ENCODE data around the gene STMP1. TPM values are rescaled to one million over a fixed set of nuclear protein-coding genes. Genes with fewer than 3 reads are reported as not detected.

STMP1 gene
- total and polyA plus RNA-seq, 2 of the 8 experiments (the other 6 are each of a cell fraction or from before 2014, with no cell fraction given): 22.7 to 36.7 TPM

DNA sequence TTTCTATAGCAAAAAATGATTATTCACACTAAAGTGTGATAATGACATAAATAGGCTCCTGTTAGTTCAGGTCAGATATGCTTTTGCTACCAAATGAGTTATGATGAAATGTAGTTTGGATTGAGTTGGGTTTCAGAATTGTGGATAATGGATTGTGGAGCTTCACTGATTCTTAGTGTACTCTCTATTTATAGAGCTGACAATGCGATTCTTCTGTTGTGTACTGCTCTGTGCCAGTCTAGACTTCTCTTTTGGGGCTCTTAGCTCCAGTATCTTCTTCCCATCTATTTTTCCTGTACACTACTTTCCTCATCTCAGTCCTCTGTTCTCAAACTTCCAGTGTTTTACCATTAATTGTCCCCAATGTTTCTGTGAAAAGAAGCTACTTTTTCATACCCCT lies 7.5 kb downstream of the STMP1 start:
- no peak overlapping the region for H3K4me2 ChIP-seq (ENCODE audit: insufficient read depth in 1 of 2, low read depth in 2 of 2, low read length in 2 of 2)
- no peak overlapping the region for H3K4me3 ChIP-seq (ENCODE audit: extremely low read depth in 1 of 4, insufficient read depth in 2 of 4, low read depth in 3 of 4, low read length in 4 of 4)
- no peak overlapping the region for H3K27ac ChIP-seq (ENCODE audit: low read depth, low read length)
- H3K27me3 ChIP-seq (replicated peaks in 1 of 4; ENCODE audit: control insufficient read depth in 3 of 4, extremely low read depth in 1 of 4, insufficient read depth in 3 of 4, low read length in 3 of 4): no peaks in the 10 kb centered on the region
- H4K5ac ChIP-seq (ENCODE audit: insufficient read length, low read depth, low read length): no peak overlapping the region
- no peak overlapping the region for H2BK20ac ChIP-seq (ENCODE audit: low read length)
- H2BK120ac ChIP-seq (replicated peaks; ENCODE audit: low read depth, low read length): no peak overlapping the region
- no peak overlapping the region for H3K23ac ChIP-seq (ENCODE audit: insufficient read length)
- H2BK15ac ChIP-seq (ENCODE audit: low read length): no peak overlapping the region
- WGBS, 2 experiments (ENCODE audit: extremely low coverage in 1 of 2, insufficient coverage in 1 of 2, insufficient read length in 1 of 2, insufficient replicate concordance in 2 of 2, low coverage in 1 of 2, low lambda C conversion rate in 2 of 2, missing lambda C conversion rate in 1 of 2): 92% methylated on average over 1 of the region's 1 CpG; no CpG with 5 or more reads in 1 of the 2 experiments
- DNase-seq (ENCODE audit: low read depth in 1 of 2, low spot score in 2 of 2) (no peak), FAIRE-seq (no peak)
- no peak overlapping the region for H3K18ac ChIP-seq (ENCODE audit: extremely low read depth, low read length)
- no peak overlapping the region for H2AFZ ChIP-seq (ENCODE audit: low read length)
- no peak overlapping the region for H3K4ac ChIP-seq (replicated peaks; ENCODE audit: insufficient read length, low read depth, low read length)
- H3K4me1 ChIP-seq (replicated peaks in 1 of 4; ENCODE audit: control insufficient read depth in 3 of 4, insufficient read depth in 4 of 4, low read length in 3 of 4): no peaks in the 10 kb centered on the region
- no peak overlapping the region for H4K8ac ChIP-seq (ENCODE audit: extremely low read depth, insufficient read depth, low read length)
- no peak overlapping the region for H3K56ac ChIP-seq (replicated peaks; ENCODE audit: insufficient read length, low read depth, low read length)
- no peak overlapping the region for H2BK5ac ChIP-seq (ENCODE audit: low read depth, low read length)
- H3K79me1 ChIP-seq (ENCODE audit: low read depth, low read length): peaks cover 5% of the 10 kb centered on the region; the same call in 1 of the 2 replicates
- peaks cover 0 to 4% of the 10 kb centered on the region in 2 experiments; a peak in 2 of 4 replicates for H3K9me3 ChIP-seq (ENCODE audit: insufficient read depth in 2 of 2, low read depth in 1 of 2, low read length in 1 of 2)
- H4K20me1 ChIP-seq (replicated peaks in 1 of 2; ENCODE audit: control insufficient read depth in 1 of 2, insufficient read depth in 2 of 2, low read length in 2 of 2): peaks cover 0 to 1% of the 10 kb centered on the region in 2 experiments
- peaks cover 0 to 7% (median 2%) of the 10 kb centered on the region in 4 experiments; a peak in 2 of 8 replicates for H3K36me3 ChIP-seq (ENCODE audit: control insufficient read depth in 2 of 4, insufficient read depth in 4 of 4, low read length in 3 of 4)
- H2BK12ac ChIP-seq (ENCODE audit: low read depth, low read length): no peak overlapping the region
- CTCF ChIA-PET (ENCODE audit: partially characterized antibody): interaction anchor here (0.6 to 8.9 kb wide), 11 partner anchors 13 to 339 kb away, joined by 3 to 133 read pairs (median 3); no protein-coding TSS in a partner anchor
- H3K9ac ChIP-seq (replicated peaks in 1 of 4; ENCODE audit: extremely low read depth in 1 of 4, low read depth in 3 of 4, low read length in 3 of 4): no peak overlapping the region
- POLR2A ChIA-PET (ENCODE audit: partially characterized antibody): interaction anchor here (0.9 kb wide), 1 partner anchor 9 kb away, joined by 3 read pairs; no protein-coding TSS in a partner anchor
- no peak overlapping the region for H2AK5ac ChIP-seq (ENCODE audit: low read depth, low read length)
- no peaks in the 10 kb centered on the region for H3K23me2 ChIP-seq (ENCODE audit: low read depth, low read length)
- no peak overlapping the region for H3K14ac ChIP-seq (ENCODE audit: insufficient read length)
- peaks cover 3 to 85% of the 10 kb centered on the region in 2 experiments; a peak in 3 of 4 replicates for H3K79me2 ChIP-seq (ENCODE audit: control insufficient read depth in 1 of 2, insufficient read depth in 2 of 2, low read length in 2 of 2)
- H4K91ac ChIP-seq (replicated peaks; ENCODE audit: insufficient read length, low read length): no peak overlapping the region
- TF ChIP-seq EZH2 (IDR thresholded peaks at IDR 0.05; ENCODE audit: low read depth, low read length, severe bottlenecking): no peak

Measured in H1 (cell line).